Neuronal stem cell (in vitro differentiated cells): ENCODE data around the gene HABP4.

Experiments
- DNase-seq: peaks from one replicate; pipeline ENCODE4 v3.0.0-alpha.2; 2013; ENCODE audit warnings: low spot score
- H2AFZ ChIP-seq: one replicate; pipeline ENCODE4 v1.6.1; 2013; ENCODE audit warnings: mild to moderate bottlenecking, low read length, inconsistent platforms
- H2AK5ac ChIP-seq: 2 replicates; pipeline ENCODE4 v1.6.1; 2013; ENCODE audit warnings: low read depth, mild to moderate bottlenecking, inconsistent platforms, low read length, moderate library complexity, mixed read lengths
- H2BK120ac ChIP-seq: 2 replicates; pipeline ENCODE4 v1.6.1; 2013; ENCODE audit warnings: low read depth, mild to moderate bottlenecking, inconsistent platforms, low read length, moderate library complexity, mixed read lengths
- H2BK12ac ChIP-seq: one replicate; pipeline ENCODE4 v1.6.1; 2013; ENCODE audit warnings: low read length, inconsistent platforms
- H2BK15ac ChIP-seq: 2 replicates; pipeline ENCODE4 v1.6.1; 2013; ENCODE audit warnings: mild to moderate bottlenecking, low read length, inconsistent platforms, mixed read lengths
- H2BK5ac ChIP-seq: one replicate; pipeline ENCODE4 v1.6.1; 2013; ENCODE audit warnings: inconsistent platforms, mild to moderate bottlenecking, low read length, moderate library complexity
- H3K14ac ChIP-seq: one replicate; pipeline ENCODE4 v1.6.1; 2013; ENCODE audit warnings: low read length, inconsistent platforms
- H3K18ac ChIP-seq: 2 replicates; pipeline ENCODE4 v1.6.1; 2013; ENCODE audit warnings: low read length, inconsistent platforms
- H3K23ac ChIP-seq: 2 replicates; pipeline ENCODE4 v1.6.1; 2013; ENCODE audit warnings: low read depth, mild to moderate bottlenecking, mixed read lengths, low read length, inconsistent platforms; ENCODE audit not compliant: poor library complexity
- H3K27ac ChIP-seq: replicated peaks from 3 replicates; pipeline ENCODE4 v1.5.1; 2013; ENCODE audit warnings: low read length, inconsistent platforms
- H3K27me3 ChIP-seq, 3 experiments: 2 replicates each; pipeline ENCODE4 v1.6.1; 2013; ENCODE audit warnings: low read length in 3 of 3, mild to moderate bottlenecking in 2 of 3, inconsistent platforms in 1 of 3, low read depth in 1 of 3, mixed read lengths in 1 of 3, moderate library complexity in 1 of 3; ENCODE audit not compliant: control insufficient read depth in 3 of 3, insufficient read depth in 3 of 3
- H3K36me3 ChIP-seq, 2 donors: replicated peaks in 1 of 2; 2 replicates each; pipeline ENCODE4 v1.6.1; 2013; ENCODE audit warnings: low read length in 2 of 2; ENCODE audit not compliant: control insufficient read depth in 2 of 2, insufficient read depth in 2 of 2
- H3K4ac ChIP-seq: 2 replicates; pipeline ENCODE4 v1.6.1; 2013; ENCODE audit warnings: inconsistent platforms, mild to moderate bottlenecking, low read length, moderate library complexity
- H3K4me1 ChIP-seq, 2 donors: 1 replicate in 1 of 2; 2 replicates in 1 of 2; pipeline ENCODE4 v1.6.1; 2013; ENCODE audit warnings: low read length in 2 of 2, low read depth in 1 of 2; ENCODE audit not compliant: control insufficient read depth in 2 of 2, insufficient read depth in 1 of 2
- H3K4me2 ChIP-seq: one replicate; pipeline ENCODE4 v1.6.1; 2013; ENCODE audit warnings: mild to moderate bottlenecking, low read length, inconsistent platforms; ENCODE audit not compliant: insufficient read depth, poor library complexity, severe bottlenecking
- H3K4me3 ChIP-seq, 2 donors: 2 replicates each; pipeline ENCODE4 v1.5.1; 2013; ENCODE audit warnings: low read length in 2 of 2, mild to moderate bottlenecking in 2 of 2, inconsistent platforms in 1 of 2, moderate library complexity in 1 of 2
- H3K79me1 ChIP-seq: one replicate; pipeline ENCODE4 v1.6.1; 2013; ENCODE audit warnings: low read depth, mild to moderate bottlenecking, inconsistent platforms, low read length, moderate library complexity
- H3K9ac ChIP-seq: one replicate; pipeline ENCODE4 v1.6.1; 2013; ENCODE audit warnings: mild to moderate bottlenecking, low read depth, low read length, inconsistent platforms; ENCODE audit not compliant: poor library complexity
- H3K9me3 ChIP-seq, 2 donors: replicated peaks in 1 of 2; 2 replicates each; pipeline versions ENCODE3 to v1.6.1; 2013; ENCODE audit warnings: low read length in 2 of 2, mild to moderate bottlenecking in 2 of 2, inconsistent platforms in 1 of 2, low read depth in 1 of 2, mixed read lengths in 1 of 2, moderate library complexity in 1 of 2; ENCODE audit not compliant: control insufficient read depth in 2 of 2, insufficient read depth in 1 of 2
- H4K8ac ChIP-seq: one replicate; pipeline ENCODE4 v1.6.1; 2013; ENCODE audit warnings: low read depth, mild to moderate bottlenecking, inconsistent platforms, low read length, moderate library complexity
- H4K91ac ChIP-seq: one replicate; pipeline ENCODE4 v1.6.1; 2013; ENCODE audit warnings: low read length, low read depth, mild to moderate bottlenecking, inconsistent platforms; ENCODE audit not compliant: poor library complexity
- WGBS, 2 donors: extraction: QIAGEN DNeasy Blood & Tissue Kit; methylation state at CpG; one replicate each; pipeline ENCODE4 v1.1.7; 2013; ENCODE audit warnings: missing lambda C conversion rate in 2 of 2, mixed read lengths in 1 of 2; ENCODE audit not compliant: insufficient read length in 2 of 2, insufficient replicate concordance in 1 of 2; ENCODE audit errors: extremely low coverage in 2 of 2; 5-methylcytosine and 5-hydroxymethylcytosine counted together

Gene HABP4

GRCh38 chr9:96417661-96418082 is 32.3 kb upstream of the HABP4 start:
- WGBS, 2 donors = no CpG with 5 or more reads among the region's 62 CpGs
- Histone ChIP-seq H2BK15ac (no peak overlapping the region), H3K9ac (peak overlapping the region; percentile 94), H3K27me3 (no peaks in the 10 kb centered on the region), H3K4ac (peak overlapping the region; percentile 37), H3K4me2 (peak overlapping the region; percentile 93), H3K27ac (peak overlapping the region; percentile 92), H2BK120ac (peak overlapping the region; percentile 87), H3K79me1 (peaks cover 5% of the 10 kb centered on the region), H3K23ac (peak overlapping the region; percentile 96), H3K9me3 (no peaks in the 10 kb centered on the region), H2BK12ac (no peak overlapping the region), H3K4me3 (peak overlapping the region; percentile 77 to 100), H3K36me3 (peaks cover 4 to 21% of the 10 kb centered on the region in 2 donors), H2AFZ (peak overlapping the region; percentile 95), H2BK5ac (peak overlapping the region; percentile 97), H4K8ac (no peak overlapping the region), H3K18ac (peak overlapping the region; percentile 94), H3K4me1 (peaks cover 8 to 21% of the 10 kb centered on the region in 2 donors), H4K91ac (peak overlapping the region; percentile 72), H2AK5ac (peak overlapping the region; percentile 56), H3K14ac (peak overlapping the region; percentile 98)
- peak; percentile 18 for DNase-seq

DNA sequence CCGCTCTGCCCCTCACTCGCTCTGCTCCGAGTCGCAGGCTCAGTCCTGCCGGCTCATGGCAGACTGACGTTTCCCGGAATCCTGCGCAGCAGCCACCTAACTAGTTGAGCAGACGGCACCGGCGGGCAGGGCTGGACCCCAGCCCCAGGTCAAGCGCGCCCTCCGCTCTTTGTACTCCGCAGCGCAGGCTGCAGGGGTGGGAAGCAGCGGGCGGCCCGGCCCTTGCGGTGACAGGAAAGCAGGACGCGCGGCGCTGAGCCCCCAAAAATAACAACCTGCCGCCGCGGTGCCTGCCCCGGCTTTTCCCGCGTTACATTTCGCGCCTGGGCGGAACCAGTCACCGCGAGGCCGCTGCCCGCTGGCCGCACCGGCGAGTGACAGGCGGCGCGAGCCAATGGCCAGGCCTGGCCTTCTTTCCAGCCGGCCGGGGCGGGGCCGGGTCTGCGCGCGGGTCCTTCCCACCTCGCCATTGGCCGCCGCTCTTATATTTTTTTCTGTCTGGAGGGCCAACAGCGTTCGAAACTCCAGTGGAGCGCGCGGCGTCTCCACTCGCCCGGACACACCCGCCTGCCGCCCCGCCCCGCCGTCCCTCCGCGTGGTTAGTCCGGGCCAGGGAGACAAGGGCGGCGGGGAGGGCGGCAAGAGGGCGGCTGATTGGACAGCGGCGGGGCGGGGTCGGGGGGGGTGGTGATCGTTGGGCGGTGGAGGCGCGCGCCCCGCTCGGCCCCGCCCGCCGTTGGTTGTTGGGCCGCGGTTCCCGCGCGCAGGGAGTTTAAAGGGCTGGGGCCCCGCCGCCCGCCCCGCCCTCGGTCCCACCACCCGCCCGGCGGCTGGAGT is 31.7 kb upstream of the HABP4 start, which contains the start of gene ZNF367:
ZNF367 (minus strand) TSS at position 288 of the 837 bp plus-strand sequence. CDS start 338 bp downstream, outside the sequence.
- DNase-seq = peak; percentile 96
- Histone ChIP-seq H3K4ac (peak within 1 kb of the TSS; percentile 37), H3K36me3 (peaks cover 4 to 19% of the 10 kb centered on the region in 2 donors), H2BK5ac (peak within 1 kb of the TSS; percentile 97), H2BK12ac (no peak within 1 kb of the TSS), H2BK15ac (peak within 1 kb of the TSS; percentile 95), H3K14ac (peak within 1 kb of the TSS; percentile 98), H3K4me1 (peaks cover 9 to 21% of the 10 kb centered on the region in 2 donors), H3K9ac (peak within 1 kb of the TSS; percentile 94), H3K4me2 (peak within 1 kb of the TSS; percentile 93), H2BK120ac (peak within 1 kb of the TSS; percentile 87), H4K91ac (peak within 1 kb of the TSS; percentile 72), H2AFZ (peak within 1 kb of the TSS; percentile 95), H3K79me1 (peaks cover 5% of the 10 kb centered on the region), H3K27me3 (no peaks in the 10 kb centered on the region), H3K4me3 (peak within 1 kb of the TSS; percentile 81 to 100), H2AK5ac (peak within 1 kb of the TSS; percentile 60), H3K23ac (peak within 1 kb of the TSS; percentile 96), H3K18ac (peak within 1 kb of the TSS; percentile 97), H3K27ac (peak within 1 kb of the TSS; percentile 100), H4K8ac (no peak within 1 kb of the TSS), H3K9me3 (no peaks in the 10 kb centered on the region)
- WGBS, 2 donors = no CpG with 5 or more reads among the region's 100 CpGs

DNA sequence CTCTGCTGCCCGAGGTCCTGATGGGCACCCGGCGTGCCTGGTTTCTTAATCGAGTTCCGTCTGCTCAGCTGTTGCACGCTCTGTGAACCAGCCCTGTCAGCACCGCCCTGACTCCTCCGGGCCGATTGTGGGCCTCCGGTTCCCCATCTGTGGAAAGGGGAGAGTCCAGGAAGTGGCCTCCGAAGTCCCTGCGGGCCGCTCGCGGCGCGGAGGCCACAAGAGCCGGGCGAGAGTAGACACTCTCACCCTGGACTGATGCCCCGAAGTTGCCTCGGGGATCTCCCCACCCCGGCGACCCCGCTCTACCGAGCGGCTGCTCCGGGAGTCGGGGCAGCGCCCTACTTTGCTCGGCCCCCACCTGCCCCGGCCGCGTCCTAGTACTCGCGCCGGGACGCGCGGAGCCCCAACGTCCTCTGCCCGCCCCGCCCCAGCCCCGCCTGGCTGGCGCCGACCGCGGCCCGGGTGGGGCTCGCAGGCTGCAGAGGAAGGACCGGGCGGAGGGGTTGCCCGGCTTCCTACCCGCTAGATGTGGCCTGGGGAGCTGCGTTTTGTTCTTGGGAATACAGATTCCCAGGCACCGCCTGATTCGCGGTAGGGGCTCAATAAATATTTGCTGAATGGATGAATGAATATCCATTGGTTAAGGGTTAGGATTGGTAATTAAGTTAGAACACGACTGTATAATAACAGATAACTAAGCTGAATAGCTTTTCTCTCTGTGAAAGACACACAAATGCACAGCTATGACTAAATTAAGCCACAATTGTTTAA is 30.9 kb upstream of the HABP4 start:
- H3K4me2 ChIP-seq = peak overlapping the region; percentile 93
- H2AK5ac ChIP-seq = peak overlapping the region; percentile 60
- H4K91ac ChIP-seq = no peak overlapping the region
- H3K36me3 ChIP-seq = peaks cover 6 to 12% of the 10 kb centered on the region in 2 donors
- no peak for DNase-seq
- H2BK12ac ChIP-seq = no peak overlapping the region
- peak overlapping the region; percentile 100 for H3K27ac ChIP-seq
- peak overlapping the region; percentile 97 for H3K18ac ChIP-seq
- H2BK120ac ChIP-seq = peak overlapping the region; percentile 67
- no peak overlapping the region for H4K8ac ChIP-seq
- peak overlapping the region; percentile 95 for H2AFZ ChIP-seq
- H3K4ac ChIP-seq = no peak overlapping the region
- no peak overlapping the region for H3K14ac ChIP-seq
- H3K79me1 ChIP-seq = peaks cover 5% of the 10 kb centered on the region
- H2BK15ac ChIP-seq = peak overlapping the region; percentile 95
- H3K4me3 ChIP-seq = peak overlapping the region; percentile 81 to 97
- peaks cover 11 to 17% of the 10 kb centered on the region in 2 donors for H3K4me1 ChIP-seq
- H3K23ac ChIP-seq = no peak overlapping the region
- no peaks in the 10 kb centered on the region for H3K9me3 ChIP-seq
- no CpG with 5 or more reads among the region's 58 CpGs for WGBS, 2 donors
- peak overlapping the region; percentile 96 for H2BK5ac ChIP-seq
- peak overlapping the region; percentile 93 for H3K9ac ChIP-seq
- H3K27me3 ChIP-seq = no peaks in the 10 kb centered on the region

- no peak overlapping the region for H3K4me2 ChIP-seq
- H3K27ac ChIP-seq = no peak overlapping the region
- no peak overlapping the region for H2BK15ac ChIP-seq
- H3K4me1 ChIP-seq = peaks cover 11 to 17% of the 10 kb centered on the region in 2 donors
- no peaks in the 10 kb centered on the region for H3K27me3 ChIP-seq
- H3K79me1 ChIP-seq = peaks cover 5% of the 10 kb centered on the region
- H2BK5ac ChIP-seq = no peak overlapping the region
- H3K14ac ChIP-seq = no peak overlapping the region
- no peak overlapping the region for H3K18ac ChIP-seq
- peaks cover 6 to 12% of the 10 kb centered on the region in 2 donors for H3K36me3 ChIP-seq
- no peak overlapping the region for H2AK5ac ChIP-seq
- H4K8ac ChIP-seq = no peak overlapping the region
- H3K9me3 ChIP-seq = no peaks in the 10 kb centered on the region
- WGBS, 2 donors = 100% methylated on average over 2 of the region's 2 CpGs; no CpG with 5 or more reads in 1 of the 2 donors
- no peak overlapping the region for H4K91ac ChIP-seq
- H3K9ac ChIP-seq = no peak overlapping the region
- H2BK120ac ChIP-seq = no peak overlapping the region
- no peak overlapping the region for H3K4ac ChIP-seq
- no peak overlapping the region for H2BK12ac ChIP-seq
- no peak overlapping the region for H3K23ac ChIP-seq
- H3K4me3 ChIP-seq = peak overlapping the region in 1 of 2 donors; percentile 81
- DNase-seq = no peak
- peak overlapping the region; percentile 95 for H2AFZ ChIP-seq
Observed at GRCh38 chr9:96419691-96419969, 30.3 kb upstream of the HABP4 start.
